Spleen (tissue), 11 donors: ENCODE results near the gene ARHGEF2. TPM values are rescaled to one million over a fixed set of nuclear protein-coding genes. Genes with fewer than 3 reads are reported as not detected.

Source experiments
- DNase-seq: peaks from one replicate; pipeline ENCODE4 v3.0.0-alpha.2; 2020
- H3K27ac ChIP-seq, 8 donors: fragments of 200-600 bp; sonication (generic) in 7 of 8; 1 replicate in 4 of 8; 2 replicates in 4 of 8; pipeline versions ENCODE4 v1.5.0 to v1.8.0; 2016 to 2021; ENCODE audit warnings: inconsistent platforms in 4 of 8, mild to moderate bottlenecking in 4 of 8, moderate library complexity in 1 of 8
- H3K27me3 ChIP-seq, 7 donors: fragments of 200-600 bp; sonication (generic) in 6 of 7; replicated peaks in 1 of 7; 1 replicate in 4 of 7; 2 replicates in 3 of 7; pipeline versions ENCODE4 v1.5.0 to v1.8.0; 2016 to 2021; ENCODE audit warnings: inconsistent platforms in 3 of 7, mild to moderate bottlenecking in 1 of 7
- H3K36me3 ChIP-seq, 6 donors: fragments of 200-600 bp; sonication (generic) in 5 of 6; 1 replicate in 4 of 6; 2 replicates in 2 of 6; pipeline versions ENCODE4 v1.5.0 to v1.8.0; 2016 to 2021; ENCODE audit warnings: inconsistent platforms in 2 of 6
- H3K4me1 ChIP-seq, 6 donors: fragments of 200-600 bp; sonication (generic) in 5 of 6; 1 replicate in 3 of 6; 2 replicates in 3 of 6; pipeline versions ENCODE4 v1.5.0 to v1.8.0; 2016 to 2021; ENCODE audit warnings: inconsistent platforms in 3 of 6
- H3K4me3 ChIP-seq, 8 donors: fragments of 200-600 bp; sonication (generic) in 7 of 8; 1 replicate in 4 of 8; 2 replicates in 4 of 8; pipeline versions ENCODE4 v1.5.0 to v1.8.0; 2016 to 2021; ENCODE audit warnings: inconsistent platforms in 4 of 8, mild to moderate bottlenecking in 4 of 8, moderate library complexity in 2 of 8
- H3K9me3 ChIP-seq, 8 donors: fragments of 200-600 bp; sonication (generic) in 7 of 8; 1 replicate in 4 of 8; 2 replicates in 4 of 8; pipeline versions ENCODE4 v1.5.0 to v1.8.0; 2016 to 2021; ENCODE audit warnings: inconsistent platforms in 4 of 8
- POLR2A ChIP-seq, 3 donors: fragments of 450-650 bp; IDR thresholded peaks; one replicate each; pipeline ENCODE4 v1.5.1; 2017; ENCODE audit warnings: antibody characterized with exemption in 3 of 3, mild to moderate bottlenecking in 1 of 3
- POLR2AphosphoS5 ChIP-seq, 3 donors: sonication (generic); formaldehyde crosslinking; IDR thresholded peaks; one replicate each; pipeline ENCODE4 v1.5.1; 2017; ENCODE audit warnings: antibody characterized with exemption in 3 of 3
- WGBS, 5 donors: extraction: QIAGEN DNeasy Blood & Tissue Kit in 3 of 5; methylation state at CpG; one replicate each; pipeline versions ENCODE4 v1.1.5 to v1.1.7; 2013 to 2018; 5-methylcytosine and 5-hydroxymethylcytosine counted together
- intact Hi-C: fragments of 100-400 bp; cut with DNase I; formaldehyde crosslinking; loops from one replicate; pipeline ENCODE4 v1.15.0; 2023; ENCODE audit warnings: low total_unique reads
- polyA plus RNA-seq, 3 donors: library from polyadenylated mRNA; stranded (reverse); fragments of 200-250 nt; gene quantifications; one replicate each; pipeline ENCODE4 v1.2.1, GENCODE V29; 2013
- total RNA-seq, 7 donors: library from RNA; depleted of rRNA in 3 of 7; stranded (reverse); fragments of >200 nt in 3 of 7; fragmentation: NEBNext Ultra II Directional in 4 of 7; extraction: Animal tissue kit (Norgen Biotek cat#: 25700) in 4 of 7; gene quantifications; one replicate each; pipeline versions ENCODE4 v1.1.0 to v1.2.1, GENCODE V29; 2016 to 2021
- TF ChIP-seq, protein P1 (sequence below), 11 experiments: fragments of 200-600 bp in 7 of 11; fragments of 450-650 bp in 4 of 11; sonication (generic) in 4 of 11; IDR thresholded peaks in 8 of 11; conservative IDR thresholded peaks in 3 of 11; 1 replicate in 7 of 11; 2 replicates in 4 of 11; pipeline versions ENCODE4 v1.4.0 to v1.8.0; 2016 to 2021; ENCODE audit warnings: antibody characterized with exemption in 11 of 11, inconsistent platforms in 4 of 11, mild to moderate bottlenecking in 1 of 11
- donor health status: healthy with polysubstance abuse.
- donor health status: DM: no; HTN: no; CAD: no; lungs with moderate emphysema.
- donor health status: DM: no; HTN: no; CAD: no.
- donor health status: Bipolar disorder and iron deficiency.
- donor health status: healthy.
- donor health status: DM: no; HTN: no; CAD: no.
- donor health status: DM: yes; HTN: yes; CAD: no.

Gene ARHGEF2
- total and polyA plus RNA-seq, 10 donors, result 45.1 to 228 (median 167) TPM

- intact Hi-C loops, result no loop called here
- H3K27me3 ChIP-seq, result no peaks in the 10 kb centered on the region
- H3K4me3 ChIP-seq, result no peak overlapping the region
- H3K9me3 ChIP-seq, result no peaks in the 10 kb centered on the region
- 88 to 92% (median 91%) methylated on average over 10 of the region's 10 CpGs for WGBS, 5 donors
- peaks cover 0 to 2% (median 0%) of the 10 kb centered on the region in 6 donors for H3K36me3 ChIP-seq
- TF ChIP-seq POLR2A (IDR thresholded peaks at IDR 0.05) (no peak), POLR2AphosphoS5 (IDR thresholded peaks at IDR 0.05) (no peak)
- TF ChIP-seq, protein P1, sequence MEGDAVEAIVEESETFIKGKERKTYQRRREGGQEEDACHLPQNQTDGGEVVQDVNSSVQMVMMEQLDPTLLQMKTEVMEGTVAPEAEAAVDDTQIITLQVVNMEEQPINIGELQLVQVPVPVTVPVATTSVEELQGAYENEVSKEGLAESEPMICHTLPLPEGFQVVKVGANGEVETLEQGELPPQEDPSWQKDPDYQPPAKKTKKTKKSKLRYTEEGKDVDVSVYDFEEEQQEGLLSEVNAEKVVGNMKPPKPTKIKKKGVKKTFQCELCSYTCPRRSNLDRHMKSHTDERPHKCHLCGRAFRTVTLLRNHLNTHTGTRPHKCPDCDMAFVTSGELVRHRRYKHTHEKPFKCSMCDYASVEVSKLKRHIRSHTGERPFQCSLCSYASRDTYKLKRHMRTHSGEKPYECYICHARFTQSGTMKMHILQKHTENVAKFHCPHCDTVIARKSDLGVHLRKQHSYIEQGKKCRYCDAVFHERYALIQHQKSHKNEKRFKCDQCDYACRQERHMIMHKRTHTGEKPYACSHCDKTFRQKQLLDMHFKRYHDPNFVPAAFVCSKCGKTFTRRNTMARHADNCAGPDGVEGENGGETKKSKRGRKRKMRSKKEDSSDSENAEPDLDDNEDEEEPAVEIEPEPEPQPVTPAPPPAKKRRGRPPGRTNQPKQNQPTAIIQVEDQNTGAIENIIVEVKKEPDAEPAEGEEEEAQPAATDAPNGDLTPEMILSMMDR (IDR thresholded peaks at IDR 0.05 in 8 of 11, conservative IDR thresholded peaks at IDR 0.05 in 3 of 11), result no peak
- no peak overlapping the region for H3K27ac ChIP-seq
- peaks cover 0 to 11% (median 0%) of the 10 kb centered on the region in 6 donors for H3K4me1 ChIP-seq
- DNase-seq, result no peak
Measured at GRCh38 chr1:156001021-156001661, 22.8 kb upstream of the ARHGEF2 start.

- no peak overlapping the region for H3K4me3 ChIP-seq
- no peaks in the 10 kb centered on the region for H3K36me3 ChIP-seq
- no peaks in the 10 kb centered on the region for H3K27me3 ChIP-seq
- H3K9me3 ChIP-seq, result no peaks in the 10 kb centered on the region
- H3K4me1 ChIP-seq, result peaks cover 0 to 4% (median 0%) of the 10 kb centered on the region in 6 donors
- TF ChIP-seq, protein P1 (IDR thresholded peaks at IDR 0.05 in 8 of 11, conservative IDR thresholded peaks at IDR 0.05 in 3 of 11), result no peak
- TF ChIP-seq POLR2A (IDR thresholded peaks at IDR 0.05) (no peak), POLR2AphosphoS5 (IDR thresholded peaks at IDR 0.05) (no peak)
- H3K27ac ChIP-seq, result no peak overlapping the region
- no peak for DNase-seq
- intact Hi-C loops, result no loop called here
- WGBS, 5 donors, result 72 to 83% (median 81%) methylated on average over 1 of the region's 1 CpG
Measured at GRCh38 chr1:155999964-156000363, 21.6 kb upstream of the ARHGEF2 start.

DNA sequence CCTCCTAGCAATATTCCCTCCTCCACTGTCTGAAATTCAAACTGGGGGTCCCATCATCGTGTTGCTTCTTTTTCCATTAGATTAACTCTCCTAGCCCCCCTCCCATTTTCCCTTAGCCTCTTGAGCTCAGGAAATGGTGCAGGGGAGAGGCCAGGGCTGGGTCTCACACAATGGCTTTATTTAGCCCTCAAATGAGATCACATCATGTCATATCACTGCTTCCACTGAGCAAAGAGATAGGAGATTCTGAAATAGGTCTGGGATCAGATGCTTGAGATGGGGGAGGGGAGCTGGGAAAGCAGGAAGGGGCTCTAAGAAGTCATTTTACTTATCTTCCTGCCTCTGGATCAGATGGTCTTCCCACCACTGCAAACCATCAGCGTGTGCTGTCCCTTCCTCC is 17.8 kb upstream of the ARHGEF2 start:
- Histone ChIP-seq H3K27me3 (no peaks in the 10 kb centered on the region), H3K4me3 (no peak overlapping the region), H3K27ac (no peak overlapping the region), H3K9me3 (no peaks in the 10 kb centered on the region), H3K4me1 (peaks cover 0 to 6% (median 1%) of the 10 kb centered on the region in 6 donors), H3K36me3 (no peaks in the 10 kb centered on the region)
- no peak for DNase-seq
- intact Hi-C loops, result no loop called here
- no peak for TF ChIP-seq POLR2A (IDR thresholded peaks at IDR 0.05)
- TF ChIP-seq, protein P1 (IDR thresholded peaks at IDR 0.05 in 8 of 11, conservative IDR thresholded peaks at IDR 0.05 in 3 of 11), result no peak
- no peak for TF ChIP-seq POLR2AphosphoS5 (IDR thresholded peaks at IDR 0.05)
- WGBS, 5 donors, result 36 to 55% (median 50%) methylated on average over 2 of the region's 2 CpGs

DNA sequence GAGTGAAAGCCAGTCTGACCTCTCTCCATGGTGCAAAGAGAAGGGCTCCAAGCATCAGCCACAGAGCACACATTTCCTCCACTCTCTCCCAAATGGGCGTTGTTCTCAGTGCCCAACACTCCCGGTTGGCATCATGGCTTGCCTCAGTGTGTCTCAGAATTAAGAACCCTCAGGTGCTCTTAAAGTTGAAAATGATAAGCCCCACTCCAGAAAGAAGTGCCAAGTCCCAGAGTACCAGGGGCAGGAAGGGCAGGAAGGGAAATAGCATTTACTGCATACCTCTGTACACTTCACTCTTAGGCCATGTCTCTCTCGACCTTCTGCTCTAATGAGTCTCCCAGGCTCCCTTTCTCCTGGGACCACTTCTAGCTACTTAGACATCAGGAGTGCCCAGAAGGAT is 15.2 kb upstream of the ARHGEF2 start:
- Histone ChIP-seq H3K36me3 (no peaks in the 10 kb centered on the region), H3K27ac (no peak overlapping the region), H3K27me3 (no peaks in the 10 kb centered on the region), H3K9me3 (no peaks in the 10 kb centered on the region), H3K4me3 (no peak overlapping the region), H3K4me1 (peaks cover 9 to 32% (median 23%) of the 10 kb centered on the region in 6 donors)
- WGBS, 5 donors, result 71 to 87% (median 84%) methylated on average over 3 of the region's 3 CpGs
- TF ChIP-seq POLR2A (IDR thresholded peaks at IDR 0.05) (no peak), POLR2AphosphoS5 (IDR thresholded peaks at IDR 0.05) (no peak)
- TF ChIP-seq, protein P1 (IDR thresholded peaks at IDR 0.05 in 8 of 11, conservative IDR thresholded peaks at IDR 0.05 in 3 of 11), result no peak
- DNase-seq, result no peak
- intact Hi-C loops, result no loop called here
